ENCODE results near the gene AUTS2. TPM values are rescaled to one million over a fixed set of nuclear protein-coding genes. Genes with fewer than 3 reads are reported as not detected.
"Not testable (repeated sequence)": the region's sequence is repeated elsewhere in the genome, so short reads cannot be mapped to it uniquely, and the experiment has no call there.

Gene AUTS2
- total RNA-seq, 1 experiment from 2014 or later, result 30.1 TPM

DNA sequence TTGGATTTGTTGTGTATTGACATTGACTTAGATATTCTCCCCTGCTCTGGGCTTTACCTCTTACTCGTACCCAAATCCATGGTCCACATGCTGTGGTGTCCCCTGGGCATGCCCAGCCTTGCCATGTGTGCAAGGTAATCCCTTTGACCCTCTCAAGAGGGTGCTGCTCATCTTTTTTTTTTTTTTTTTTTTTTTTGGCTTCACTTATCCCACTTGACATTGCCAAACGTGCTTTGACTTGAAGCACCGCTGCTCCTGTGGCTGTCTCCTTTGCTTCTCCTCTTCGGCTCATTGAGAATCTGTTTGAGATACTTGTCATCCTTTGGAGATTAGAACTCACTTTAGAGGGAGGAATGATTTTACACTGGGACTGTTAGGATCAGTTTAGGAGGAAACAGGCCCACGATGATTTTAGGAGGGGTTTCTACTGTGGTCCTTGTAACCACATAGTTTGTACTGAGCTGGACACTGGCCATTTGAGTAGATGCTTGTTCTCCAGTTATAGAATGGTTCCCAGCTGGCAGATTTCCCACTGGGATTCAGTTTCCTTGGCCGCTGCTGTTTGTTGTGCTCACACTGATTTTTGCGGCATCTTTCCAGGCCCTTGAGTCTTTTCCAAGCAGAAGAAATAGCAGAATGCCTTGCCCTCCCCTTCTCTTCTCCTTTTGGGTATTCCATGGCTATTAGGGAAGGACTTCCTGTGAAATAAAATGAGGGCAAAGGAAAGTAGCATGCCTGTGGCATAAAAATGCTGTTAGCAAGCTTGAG is 184.8 kb downstream of the AUTS2 start:
- 0 out of 2 replicates have a peak overlapping the region, but pooled peaks have one; percentile 2 for H3K4me3 ChIP-seq
- no peaks in the 10 kb centered on the region for H3K36me3 ChIP-seq
- DNase-seq, result peak; percentile 76 to 90
- peaks cover 61% of the 10 kb centered on the region for H3K4me1 ChIP-seq
- no peaks in the 10 kb centered on the region for H3K27me3 ChIP-seq
- H3K27ac ChIP-seq, result peak overlapping the region; percentile 36
- no peaks in the 10 kb centered on the region for H3K9me3 ChIP-seq (replicated peaks)

DNA sequence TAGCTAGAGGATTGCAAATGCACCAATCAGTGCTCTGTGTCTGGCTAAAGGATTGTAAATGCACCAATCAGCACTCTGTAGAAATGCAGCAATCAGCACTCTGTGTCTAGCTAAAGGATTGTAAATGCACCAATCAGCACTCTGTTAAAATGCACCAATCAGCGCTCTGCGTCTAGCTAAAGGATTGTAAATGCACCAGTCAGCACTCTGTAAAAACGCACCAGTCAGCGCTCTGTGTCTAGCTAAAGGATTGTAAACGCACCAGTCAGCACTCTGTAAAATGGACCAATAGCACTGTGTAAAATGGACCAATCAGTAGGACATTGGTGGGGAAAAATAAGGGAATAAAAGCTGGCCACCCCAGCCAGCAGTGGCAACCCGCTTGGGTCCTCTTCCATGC is 187.9 kb downstream of the AUTS2 start:
- H3K27me3 ChIP-seq; H3K27ac ChIP-seq; H3K36me3 ChIP-seq; H3K4me3 ChIP-seq; H3K9me3 ChIP-seq (replicated peaks); DNase-seq: not testable (repeated sequence)
- peaks cover 57% of the 10 kb centered on the region for H3K4me1 ChIP-seq

DNA sequence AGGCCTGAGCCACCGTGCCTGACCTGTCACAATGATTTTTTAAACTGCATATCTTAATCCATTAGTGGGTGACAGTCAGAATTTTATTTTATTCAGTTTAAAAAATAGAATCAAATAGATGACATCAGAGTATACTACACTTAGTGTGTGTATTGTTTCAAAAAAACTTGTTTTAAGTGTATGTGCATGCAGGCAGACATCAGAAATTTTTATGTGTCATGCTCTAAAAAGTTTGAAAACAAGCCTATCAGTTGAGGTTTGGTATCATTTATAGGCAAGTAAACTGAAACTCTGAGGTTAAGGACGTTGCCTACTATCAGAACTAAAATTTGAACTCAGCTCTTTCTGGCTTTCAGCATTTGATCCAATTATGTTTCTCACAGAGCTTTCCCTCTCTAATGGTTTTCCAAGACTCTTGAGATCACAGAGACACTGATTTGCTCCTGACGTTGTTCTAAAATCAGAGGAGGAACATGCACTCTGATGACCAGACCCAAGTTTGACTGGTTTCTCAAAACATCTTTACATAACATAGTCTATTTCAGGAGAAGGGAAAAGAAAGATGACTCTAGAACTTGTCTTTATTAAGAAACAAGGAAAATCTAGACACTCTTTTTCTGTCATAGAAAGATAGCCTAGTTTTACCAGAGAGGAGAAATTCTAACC is 188.6 kb downstream of the AUTS2 start:
- H3K9me3 ChIP-seq (replicated peaks), result no peaks in the 10 kb centered on the region
- H3K27ac ChIP-seq, result no peak overlapping the region
- H3K4me1 ChIP-seq, result peaks cover 50% of the 10 kb centered on the region
- no peak overlapping the region for H3K4me3 ChIP-seq
- no peaks in the 10 kb centered on the region for H3K27me3 ChIP-seq
- no peak for DNase-seq
- H3K36me3 ChIP-seq, result no peaks in the 10 kb centered on the region

GRCh38 chr7:69787736-69788431 is 189.6 kb downstream of the AUTS2 start:
- peak; percentile 51 to 79 for DNase-seq
- H3K4me3 ChIP-seq, result no peak overlapping the region
- H3K4me1 ChIP-seq, result peaks cover 39% of the 10 kb centered on the region
- peak overlapping the region; percentile 53 for H3K27ac ChIP-seq
- no peaks in the 10 kb centered on the region for H3K9me3 ChIP-seq (replicated peaks)
- no peaks in the 10 kb centered on the region for H3K27me3 ChIP-seq
- H3K36me3 ChIP-seq, result no peaks in the 10 kb centered on the region

DNA sequence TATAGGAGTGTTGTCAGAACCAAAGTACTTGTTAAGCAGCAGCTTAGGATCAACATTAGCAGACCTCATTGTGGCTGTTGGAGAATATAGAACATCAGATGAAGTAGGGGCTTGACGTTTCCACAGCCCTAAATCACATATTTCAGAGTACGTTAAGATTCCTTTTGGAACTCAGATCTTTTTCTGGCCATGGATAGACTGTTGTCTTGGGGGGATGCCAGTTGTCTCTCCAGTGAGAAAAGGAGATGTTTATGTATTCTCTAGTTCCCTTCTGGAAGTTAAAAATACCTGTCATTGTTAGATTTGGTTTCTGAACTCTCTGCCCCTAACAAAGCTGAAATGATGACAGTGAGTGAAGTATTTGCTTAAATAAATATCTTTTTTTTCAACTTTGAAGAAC is 191.3 kb downstream of the AUTS2 start:
- Histone ChIP-seq H3K4me1 (peaks cover 25% of the 10 kb centered on the region), H3K9me3 (replicated peaks) (no peaks in the 10 kb centered on the region), H3K27me3 (no peaks in the 10 kb centered on the region), H3K4me3 (no peak overlapping the region), H3K27ac (no peak overlapping the region), H3K36me3 (no peaks in the 10 kb centered on the region)
- no peak for DNase-seq

GRCh38 chr7:69790977-69791724 is 192.9 kb downstream of the AUTS2 start:
- H3K27ac ChIP-seq, result no peak overlapping the region
- DNase-seq, result no peak
- H3K27me3 ChIP-seq, result no peaks in the 10 kb centered on the region
- no peaks in the 10 kb centered on the region for H3K9me3 ChIP-seq (replicated peaks)
- peaks cover 25% of the 10 kb centered on the region for H3K4me1 ChIP-seq
- H3K4me3 ChIP-seq, result no peak overlapping the region
- H3K36me3 ChIP-seq, result no peaks in the 10 kb centered on the region

GRCh38 chr7:69791739-69792138 is 193.5 kb downstream of the AUTS2 start:
- DNase-seq, result no peak
- Histone ChIP-seq H3K4me3 (no peak overlapping the region), H3K4me1 (peaks cover 25% of the 10 kb centered on the region), H3K27ac (no peak overlapping the region), H3K27me3 (no peaks in the 10 kb centered on the region), H3K9me3 (replicated peaks) (no peaks in the 10 kb centered on the region), H3K36me3 (no peaks in the 10 kb centered on the region)

- H3K4me3 ChIP-seq, result no peak overlapping the region
- no peaks in the 10 kb centered on the region for H3K36me3 ChIP-seq
- H3K27me3 ChIP-seq, result no peaks in the 10 kb centered on the region
- no peak for DNase-seq
- peaks cover 17% of the 10 kb centered on the region for H3K4me1 ChIP-seq
- no peak overlapping the region for H3K27ac ChIP-seq
- H3K9me3 ChIP-seq (replicated peaks), result no peaks in the 10 kb centered on the region
Measured at GRCh38 chr7:69795932-69796331, 197.7 kb downstream of the AUTS2 start.

- DNase-seq, result no peak
Measured at GRCh38 chr7:69796416-69796815, 198.1 kb downstream of the AUTS2 start.

GRCh38 chr7:69799048-69799697 is 200.9 kb downstream of the AUTS2 start:
- no peaks in the 10 kb centered on the region for H3K27me3 ChIP-seq
- no peaks in the 10 kb centered on the region for H3K9me3 ChIP-seq (replicated peaks)
- no peak overlapping the region for H3K27ac ChIP-seq
- no peaks in the 10 kb centered on the region for H3K36me3 ChIP-seq
- no peak for DNase-seq
- H3K4me3 ChIP-seq, result no peak overlapping the region
- peaks cover 45% of the 10 kb centered on the region for H3K4me1 ChIP-seq

More at GRCh38 chr7:69796416-69796815, 198.1 kb downstream of the AUTS2 start:
- no peak overlapping the region for H3K27ac ChIP-seq
- no peak overlapping the region for H3K4me3 ChIP-seq
- H3K9me3 ChIP-seq (replicated peaks), result no peaks in the 10 kb centered on the region
- peaks cover 19% of the 10 kb centered on the region for H3K4me1 ChIP-seq
- no peaks in the 10 kb centered on the region for H3K27me3 ChIP-seq
- no peaks in the 10 kb centered on the region for H3K36me3 ChIP-seq

- DNase-seq, result peak in 1 of 2 experiments; percentile 41
- Histone ChIP-seq H3K27ac (peak overlapping the region; percentile 10; the same call in 1 of the 2 replicates), H3K4me3 (no peak overlapping the region), H3K27me3 (no peaks in the 10 kb centered on the region), H3K36me3 (no peaks in the 10 kb centered on the region), H3K4me1 (peaks cover 53% of the 10 kb centered on the region), H3K9me3 (replicated peaks) (no peaks in the 10 kb centered on the region)
Measured at GRCh38 chr7:69799990-69800389, 201.7 kb downstream of the AUTS2 start.

- H3K4me1 ChIP-seq, result peaks cover 56% of the 10 kb centered on the region
- peak overlapping the region; percentile 10; the same call in 1 of the 2 replicates for H3K27ac ChIP-seq
- H3K27me3 ChIP-seq, result no peaks in the 10 kb centered on the region
- no peaks in the 10 kb centered on the region for H3K9me3 ChIP-seq (replicated peaks)
- DNase-seq, result peak in 1 of 2 experiments; percentile 46
- H3K36me3 ChIP-seq, result no peaks in the 10 kb centered on the region
- H3K4me3 ChIP-seq, result no peak overlapping the region
Measured at GRCh38 chr7:69800495-69800894, 202.2 kb downstream of the AUTS2 start.

- no peak for DNase-seq
- H3K27ac ChIP-seq, result no peak overlapping the region
- H3K4me3 ChIP-seq, result no peak overlapping the region
- H3K4me1 ChIP-seq, result peaks cover 66% of the 10 kb centered on the region
- H3K36me3 ChIP-seq, result no peaks in the 10 kb centered on the region
- H3K27me3 ChIP-seq, result no peaks in the 10 kb centered on the region
- peaks cover 5% of the 10 kb centered on the region; the same call in 1 of the 2 replicates for H3K9me3 ChIP-seq (replicated peaks)
Measured at GRCh38 chr7:69801729-69802682, 203.7 kb downstream of the AUTS2 start.

Data from SJCRH30 (cell line).